GM18861 (cell line): ENCODE data around the gene WDR27.
"Not testable (repeated sequence)": the region's sequence is repeated elsewhere in the genome, so short reads cannot be mapped to it uniquely, and the experiment has no call there.

Experiments
- ATAC-seq: cut with Tn5 transposase; IDR thresholded peaks from one replicate; pipeline ENCODE4 v1.9.1; 2021; ENCODE audit not compliant: unreplicated experiment

The WDR27 gene

DNA sequence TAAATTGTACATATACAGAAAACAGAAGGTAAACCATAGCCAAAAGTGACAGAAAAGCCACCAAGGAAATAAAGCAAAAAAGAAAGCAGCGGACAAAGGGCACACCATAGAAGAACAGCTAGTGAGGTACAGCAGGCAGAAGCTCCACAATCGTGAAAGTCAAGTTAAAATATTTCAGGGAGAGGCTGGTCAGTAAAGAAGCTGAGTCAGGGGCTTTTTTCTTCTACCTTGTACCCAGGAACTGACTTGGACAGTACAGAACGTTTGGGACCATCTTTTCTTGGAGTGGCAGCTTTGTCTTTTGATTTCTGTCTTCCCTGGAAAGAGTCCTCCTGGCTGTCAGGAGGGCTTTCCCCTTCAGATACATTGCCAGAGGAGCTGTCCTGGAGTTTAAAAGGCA, 8.2 kb upstream of the WDR27 start:
- ATAC-seq, result no peak

DNA sequence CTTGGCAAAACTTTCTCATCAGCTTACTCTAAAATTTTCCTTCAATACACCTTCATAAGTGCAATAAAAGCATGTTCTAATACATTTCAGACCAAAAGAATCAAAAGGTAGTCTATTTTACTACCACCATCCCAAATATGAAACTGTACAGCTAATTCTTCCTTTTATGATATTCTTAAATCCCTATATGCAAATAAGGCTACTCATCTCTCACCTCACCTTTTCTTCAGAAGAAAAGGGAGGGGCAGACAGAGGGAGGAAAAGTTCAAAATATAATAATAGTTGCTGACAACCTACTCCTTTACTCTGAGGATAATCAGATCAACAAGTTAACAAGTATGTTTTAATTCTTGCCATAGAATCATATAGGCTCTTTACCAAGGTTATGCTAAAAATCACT, 7.5 kb upstream of the WDR27 start:
- no peak for ATAC-seq

DNA sequence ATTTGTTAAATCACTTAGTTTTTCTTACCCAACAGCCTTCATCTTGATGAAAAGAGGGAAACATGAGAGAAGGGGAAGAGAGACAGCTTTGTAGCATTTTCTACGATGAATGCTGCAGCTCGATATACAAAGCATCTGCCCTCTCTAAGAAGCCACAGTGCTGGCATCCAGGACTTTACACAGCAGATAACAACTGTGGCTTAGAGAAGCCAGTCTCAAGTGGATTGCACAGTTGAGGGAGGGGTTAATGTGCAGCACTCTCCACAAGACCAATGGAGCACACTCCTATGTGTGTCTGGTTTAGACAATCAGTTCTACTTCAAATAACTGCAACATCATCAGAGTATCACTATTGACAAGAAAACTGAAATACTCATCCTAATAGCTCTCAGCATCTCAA, 5.9 kb upstream of the WDR27 start:
- ATAC-seq, result no peak

DNA sequence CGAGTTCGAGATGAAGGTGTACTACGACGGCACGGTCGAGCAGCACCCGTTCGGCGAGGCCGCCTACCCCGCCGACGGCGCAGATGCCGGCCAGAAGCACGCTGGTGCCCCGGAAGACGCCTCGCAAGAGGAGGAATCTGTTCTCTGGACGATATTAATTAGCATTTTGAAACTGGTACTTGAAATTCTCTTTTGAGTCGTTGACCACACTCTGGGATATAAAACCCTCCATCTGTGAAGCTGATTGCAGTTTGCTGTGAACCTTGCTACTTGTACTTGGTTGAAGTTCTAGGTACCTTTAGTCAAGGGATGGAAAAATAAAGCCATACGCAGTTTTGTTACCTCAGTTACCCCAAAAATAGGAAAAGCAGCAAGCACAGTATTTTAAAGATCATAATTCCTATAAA, 1.0 kb upstream of the WDR27 start:
- peak; percentile 8 for ATAC-seq

GRCh38 chr6:169701311-169701953, 397 bp downstream of the WDR27 start:
- no peak for ATAC-seq

- ATAC-seq, result no peak
Observed at GRCh38 chr6:169700296-169700695, 1.5 kb downstream of the WDR27 start.

DNA sequence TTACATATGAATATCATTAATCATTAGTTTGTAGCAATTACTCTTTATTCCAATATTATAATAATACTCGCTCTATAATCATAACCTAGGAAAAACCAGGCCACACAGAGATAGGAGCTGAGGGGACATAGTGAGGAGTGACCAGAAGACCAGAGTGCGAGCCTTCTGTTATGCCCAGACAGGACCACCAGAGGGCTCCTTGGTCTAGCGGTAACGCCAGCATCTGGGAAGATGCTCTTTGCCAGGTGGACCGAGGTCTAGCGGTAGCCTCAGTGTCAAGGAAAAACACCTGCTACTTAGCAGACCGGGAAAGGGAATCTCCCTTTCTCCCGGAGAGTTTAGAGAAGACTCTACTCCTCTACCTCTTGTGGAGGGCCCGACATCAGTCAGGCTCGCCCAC, 4.7 kb downstream of the WDR27 start:
- ATAC-seq, result not testable (repeated sequence)

DNA sequence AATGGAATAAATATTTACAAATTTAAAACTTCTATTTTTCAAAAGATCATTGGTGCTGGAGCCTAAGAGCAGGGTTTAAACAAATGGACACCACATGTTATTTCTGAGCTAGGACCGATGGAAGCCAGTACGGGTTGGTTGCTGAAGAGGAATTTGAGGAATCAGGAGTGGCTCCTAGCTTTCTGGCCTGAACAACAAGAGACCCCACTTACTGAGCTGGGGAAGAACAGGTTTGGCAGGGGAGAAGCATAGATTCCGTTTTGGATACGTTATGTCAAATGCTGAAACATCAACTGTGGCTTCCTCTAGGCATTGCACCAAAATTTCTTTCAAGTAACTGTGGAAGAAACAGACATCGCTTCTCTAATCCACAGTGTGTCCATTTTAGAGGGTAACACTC, 6.7 kb downstream of the WDR27 start:
- no peak for ATAC-seq

DNA sequence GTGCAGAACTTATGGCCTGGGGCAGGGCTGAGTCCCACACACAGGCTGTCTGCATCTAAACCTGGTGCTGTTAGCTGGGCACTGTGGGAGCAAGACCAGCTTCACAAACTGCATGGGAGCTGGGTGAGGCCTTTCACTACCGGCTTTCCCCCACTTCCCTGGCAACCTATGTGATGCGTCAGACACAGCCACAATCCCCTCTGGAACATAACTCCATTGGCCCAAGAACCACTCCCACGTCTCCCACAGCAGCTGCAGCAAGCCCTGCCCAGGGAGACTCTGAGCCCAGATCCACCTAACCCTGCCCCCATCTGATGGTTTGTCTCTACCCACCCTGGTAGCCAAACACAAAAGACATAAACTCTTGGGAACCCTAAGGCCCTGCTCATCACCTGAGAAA, 9.3 kb downstream of the WDR27 start:
- no peak for ATAC-seq

DNA sequence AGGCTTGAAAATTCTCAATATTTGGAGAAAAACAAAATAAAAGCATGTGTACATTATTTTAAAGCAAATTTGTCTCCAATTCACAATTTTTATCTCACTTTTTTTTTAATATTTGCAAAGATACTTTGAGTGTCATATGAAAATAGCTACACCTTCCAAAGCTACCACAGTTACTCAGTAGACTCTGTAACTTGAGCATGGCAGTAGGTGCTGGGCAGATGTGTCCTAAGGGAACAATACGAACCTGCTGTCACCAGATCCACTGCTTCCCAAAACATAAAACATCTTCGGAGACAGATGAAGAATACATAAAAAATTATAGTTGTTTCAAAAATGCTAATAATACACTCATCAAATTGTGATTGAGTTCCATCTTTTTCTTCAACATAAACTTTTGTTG, 10.6 kb downstream of the WDR27 start:
- no peak for ATAC-seq

DNA sequence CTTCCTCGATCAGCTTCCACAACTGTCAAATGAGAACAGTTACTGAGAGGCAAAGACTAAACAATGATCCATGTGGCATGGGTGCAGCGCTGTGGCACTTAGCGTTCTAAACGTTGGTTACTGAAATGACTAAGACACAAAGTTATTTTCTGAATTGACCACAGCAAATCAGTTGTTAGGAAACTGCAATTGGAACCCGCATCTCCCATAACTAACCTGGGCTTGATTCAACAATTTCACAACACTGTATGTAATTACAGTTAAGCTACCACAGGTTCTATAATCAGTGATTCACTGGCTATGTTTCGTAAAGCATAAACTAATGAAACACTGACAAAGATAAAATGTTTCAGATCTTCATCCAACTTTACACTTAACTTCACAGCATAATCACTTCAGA, 12.5 kb downstream of the WDR27 start:
- no peak for ATAC-seq

- ATAC-seq, result no peak
Observed at GRCh38 chr6:169685860-169686259, 16.0 kb downstream of the WDR27 start.

DNA sequence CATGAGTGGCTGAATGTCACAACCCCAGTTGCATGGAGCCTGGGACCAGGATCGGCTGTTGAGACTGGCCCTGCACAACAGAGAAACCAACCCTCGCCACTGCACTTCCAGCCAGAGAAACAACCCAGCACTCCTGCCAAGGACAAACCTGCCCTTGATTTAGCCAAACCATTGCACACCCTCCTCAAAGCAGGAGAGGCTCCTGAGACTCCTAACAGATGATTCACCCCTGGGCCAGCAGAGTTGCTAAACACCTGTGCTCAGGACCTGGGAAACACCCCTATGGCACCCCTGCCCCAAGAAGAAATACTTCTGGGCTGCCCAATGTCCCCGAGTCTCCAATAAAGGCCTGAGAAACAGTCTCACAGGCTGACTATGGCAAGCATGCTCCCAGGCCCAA, 17.8 kb downstream of the WDR27 start:
- no peak for ATAC-seq

DNA sequence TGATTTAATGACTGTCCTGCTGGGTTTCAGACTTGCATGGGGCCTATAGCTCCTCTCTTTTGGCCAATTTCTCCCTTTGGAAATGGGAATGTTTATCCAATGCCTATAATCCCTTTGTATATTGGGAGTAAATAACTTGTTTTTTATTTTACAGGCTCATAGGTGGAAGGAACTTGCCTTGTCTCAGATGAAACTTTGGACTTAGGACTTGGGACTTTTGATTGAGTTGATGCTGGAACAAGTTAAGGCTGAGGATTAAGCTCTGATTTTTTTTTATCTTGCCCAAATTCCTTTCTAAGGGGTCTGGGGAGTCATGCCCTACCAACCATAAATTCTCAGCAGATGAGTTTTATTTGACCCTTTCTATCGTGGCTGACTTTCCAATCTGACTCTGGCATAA, 23.5 kb downstream of the WDR27 start:
- no peak for ATAC-seq

- ATAC-seq, result no peak
Observed at GRCh38 chr6:169677096-169677495, 24.7 kb downstream of the WDR27 start.

GRCh38 chr6:169675011-169675410, 26.8 kb downstream of the WDR27 start:
- ATAC-seq, result no peak

DNA sequence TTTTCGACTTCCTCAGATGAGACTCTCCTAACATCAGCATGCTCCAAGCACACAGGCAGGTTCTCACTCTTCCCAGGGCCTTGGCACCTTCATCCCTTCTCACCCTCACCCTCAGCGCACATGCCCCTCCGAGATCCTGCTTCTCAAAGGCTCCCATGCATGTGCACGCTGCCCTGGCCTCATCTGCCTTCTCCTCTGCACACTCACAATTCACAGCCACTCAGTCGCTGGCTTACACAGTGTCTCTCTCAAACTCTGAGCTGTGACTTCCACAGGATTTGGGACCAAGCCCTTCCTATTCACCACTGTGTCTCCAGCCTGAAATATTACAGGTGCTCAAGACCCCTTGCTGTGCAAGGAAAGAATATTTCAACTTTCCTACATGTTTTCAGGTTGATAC, 30.3 kb downstream of the WDR27 start:
- ATAC-seq, result no peak

- ATAC-seq, result no peak
Observed at GRCh38 chr6:169669889-169670288, 31.9 kb downstream of the WDR27 start.

GRCh38 chr6:169669147-169669546, 32.7 kb downstream of the WDR27 start:
- no peak for ATAC-seq

GRCh38 chr6:169668203-169668847, 33.5 kb downstream of the WDR27 start:
- ATAC-seq, result no peak

- ATAC-seq, result no peak
Observed at GRCh38 chr6:169667716-169668115, 34.1 kb downstream of the WDR27 start.

DNA sequence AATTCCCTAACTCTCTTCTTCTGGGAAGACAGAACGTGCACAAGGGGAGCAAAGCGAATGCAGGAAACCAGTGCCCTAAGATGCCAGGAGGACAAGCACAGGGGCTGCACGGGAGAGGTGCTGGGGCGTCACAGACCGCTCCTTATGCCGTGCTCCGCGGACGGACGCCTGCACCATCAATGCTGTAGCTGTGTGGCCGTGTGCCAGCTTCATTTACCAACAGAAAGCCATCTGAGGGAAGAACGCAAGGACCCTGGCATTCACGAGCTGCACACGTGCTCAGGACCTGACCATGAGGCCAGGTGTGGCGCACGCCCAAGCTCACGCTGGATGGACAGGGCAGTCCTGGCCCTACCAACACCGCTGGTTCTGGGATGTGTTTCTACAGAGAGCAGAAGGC, 35.4 kb downstream of the WDR27 start:
- ATAC-seq, result no peak

DNA sequence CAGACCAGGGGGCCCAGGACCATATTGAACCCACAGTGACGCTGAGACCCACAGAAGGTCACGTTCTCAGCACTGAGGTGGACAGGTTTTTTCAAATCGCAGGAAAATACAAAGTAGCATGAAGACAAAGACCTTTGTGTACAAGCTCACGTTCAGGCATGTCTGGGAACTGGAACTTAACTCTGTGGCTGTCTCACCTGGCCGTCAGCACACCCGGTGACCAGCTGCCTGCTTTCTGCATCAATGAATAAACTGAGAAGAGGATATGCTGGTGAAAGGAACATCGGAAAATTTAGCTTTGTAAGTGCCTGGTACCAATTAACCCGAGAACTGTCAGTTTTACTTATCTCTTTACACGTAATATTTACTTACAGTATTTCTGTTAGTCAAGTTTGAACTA, 36.5 kb downstream of the WDR27 start:
- ATAC-seq, result no peak
